ENCODE measurements around the gene ARHGEF7.
A peak's percentile ranks its signal among the peaks of the same experiment; 100 is the strongest.

Gene ARHGEF7

GRCh38 chr13:111232191-111232590 is 117.1 kb downstream of the ARHGEF7 start:
- H2AFZ ChIP-seq (ENCODE audit: insufficient read depth, low read length, poor library complexity): no peak overlapping the region
- H2BK120ac ChIP-seq (ENCODE audit: insufficient read depth, low read length, poor library complexity): no peak overlapping the region
- no peak overlapping the region for H3K23ac ChIP-seq (ENCODE audit: low read length)
- H3K18ac ChIP-seq (ENCODE audit: low read length): no peak overlapping the region
- H3K36me3 ChIP-seq (ENCODE audit: control insufficient read depth in 1 of 2, insufficient read depth in 2 of 2, low read length in 2 of 2): peaks cover 14% of the 10 kb centered on the region in 2 experiments
- H3K79me2 ChIP-seq (ENCODE audit: control insufficient read depth, insufficient read depth, low read length, poor library complexity): no peaks in the 10 kb centered on the region
- no peak for DNase-seq
- H3K14ac ChIP-seq (ENCODE audit: low read length): no peak overlapping the region
- no CpG with 5 or more reads among the region's 7 CpGs for WGBS (ENCODE audit: extremely low coverage, insufficient coverage, insufficient read length)
- no peak overlapping the region for H4K8ac ChIP-seq (ENCODE audit: low read depth, low read length)
- no peaks in the 10 kb centered on the region for H3K79me1 ChIP-seq (ENCODE audit: low read length)
- H3K4ac ChIP-seq (ENCODE audit: low read depth, low read length): no peak overlapping the region
- H3K4me2 ChIP-seq (ENCODE audit: low read length): no peak overlapping the region
- H3K4me3 ChIP-seq (ENCODE audit: low read depth, low read length): no peak overlapping the region
- no peak overlapping the region for H3K27ac ChIP-seq (ENCODE audit: low read depth, low read length)
- H3K27me3 ChIP-seq (ENCODE audit: insufficient read depth, low read length): no peaks in the 10 kb centered on the region
- no peak overlapping the region for H3K9ac ChIP-seq (ENCODE audit: low read length)
- no peak overlapping the region for H2BK12ac ChIP-seq (ENCODE audit: low read length)
- H4K12ac ChIP-seq (ENCODE audit: low read depth, low read length): no peak overlapping the region
- H3K4me1 ChIP-seq (ENCODE audit: control insufficient read depth in 1 of 2, insufficient read depth in 2 of 2, low read length in 2 of 2): no peaks in the 10 kb centered on the region
- H4K91ac ChIP-seq (ENCODE audit: low read depth, low read length): no peak overlapping the region
- H2BK5ac ChIP-seq (ENCODE audit: low read depth, low read length, poor library complexity): no peak overlapping the region
- no peaks in the 10 kb centered on the region for H3K9me3 ChIP-seq (ENCODE audit: insufficient read depth, low read depth, low read length)
- H2AK5ac ChIP-seq (ENCODE audit: low read length): no peak overlapping the region

GRCh38 chr13:111233080-111233479 is 118.0 kb downstream of the ARHGEF7 start:
- H3K27me3 ChIP-seq (ENCODE audit: insufficient read depth, low read length): no peaks in the 10 kb centered on the region
- no peak overlapping the region for H3K14ac ChIP-seq (ENCODE audit: low read length)
- no peaks in the 10 kb centered on the region for H3K9me3 ChIP-seq (ENCODE audit: insufficient read depth, low read depth, low read length)
- no peak overlapping the region for H3K27ac ChIP-seq (ENCODE audit: low read depth, low read length)
- DNase-seq: no peak
- H3K36me3 ChIP-seq (ENCODE audit: control insufficient read depth in 1 of 2, insufficient read depth in 2 of 2, low read length in 2 of 2): peaks cover 12 to 14% of the 10 kb centered on the region in 2 experiments
- no peak overlapping the region for H4K12ac ChIP-seq (ENCODE audit: low read depth, low read length)
- H4K91ac ChIP-seq (ENCODE audit: low read depth, low read length): no peak overlapping the region
- no peak overlapping the region for H3K4me2 ChIP-seq (ENCODE audit: low read length)
- H3K4me3 ChIP-seq (ENCODE audit: low read depth, low read length): no peak overlapping the region
- H2BK120ac ChIP-seq (ENCODE audit: insufficient read depth, low read length, poor library complexity): no peak overlapping the region
- H3K79me2 ChIP-seq (ENCODE audit: control insufficient read depth, insufficient read depth, low read length, poor library complexity): no peaks in the 10 kb centered on the region
- no peak overlapping the region for H3K9ac ChIP-seq (ENCODE audit: low read length)
- no CpG with 5 or more reads among the region's 1 CpG for WGBS (ENCODE audit: extremely low coverage, insufficient coverage, insufficient read length)
- H3K23ac ChIP-seq (ENCODE audit: low read length): no peak overlapping the region
- H4K8ac ChIP-seq (ENCODE audit: low read depth, low read length): no peak overlapping the region
- H3K18ac ChIP-seq (ENCODE audit: low read length): no peak overlapping the region
- no peak overlapping the region for H2BK5ac ChIP-seq (ENCODE audit: low read depth, low read length, poor library complexity)
- H3K79me1 ChIP-seq (ENCODE audit: low read length): no peaks in the 10 kb centered on the region
- no peaks in the 10 kb centered on the region for H3K4me1 ChIP-seq (ENCODE audit: control insufficient read depth in 1 of 2, insufficient read depth in 2 of 2, low read length in 2 of 2)
- no peak overlapping the region for H3K4ac ChIP-seq (ENCODE audit: low read depth, low read length)
- no peak overlapping the region for H2AFZ ChIP-seq (ENCODE audit: insufficient read depth, low read length, poor library complexity)
- no peak overlapping the region for H2AK5ac ChIP-seq (ENCODE audit: low read length)
- H2BK12ac ChIP-seq (ENCODE audit: low read length): no peak overlapping the region

DNA sequence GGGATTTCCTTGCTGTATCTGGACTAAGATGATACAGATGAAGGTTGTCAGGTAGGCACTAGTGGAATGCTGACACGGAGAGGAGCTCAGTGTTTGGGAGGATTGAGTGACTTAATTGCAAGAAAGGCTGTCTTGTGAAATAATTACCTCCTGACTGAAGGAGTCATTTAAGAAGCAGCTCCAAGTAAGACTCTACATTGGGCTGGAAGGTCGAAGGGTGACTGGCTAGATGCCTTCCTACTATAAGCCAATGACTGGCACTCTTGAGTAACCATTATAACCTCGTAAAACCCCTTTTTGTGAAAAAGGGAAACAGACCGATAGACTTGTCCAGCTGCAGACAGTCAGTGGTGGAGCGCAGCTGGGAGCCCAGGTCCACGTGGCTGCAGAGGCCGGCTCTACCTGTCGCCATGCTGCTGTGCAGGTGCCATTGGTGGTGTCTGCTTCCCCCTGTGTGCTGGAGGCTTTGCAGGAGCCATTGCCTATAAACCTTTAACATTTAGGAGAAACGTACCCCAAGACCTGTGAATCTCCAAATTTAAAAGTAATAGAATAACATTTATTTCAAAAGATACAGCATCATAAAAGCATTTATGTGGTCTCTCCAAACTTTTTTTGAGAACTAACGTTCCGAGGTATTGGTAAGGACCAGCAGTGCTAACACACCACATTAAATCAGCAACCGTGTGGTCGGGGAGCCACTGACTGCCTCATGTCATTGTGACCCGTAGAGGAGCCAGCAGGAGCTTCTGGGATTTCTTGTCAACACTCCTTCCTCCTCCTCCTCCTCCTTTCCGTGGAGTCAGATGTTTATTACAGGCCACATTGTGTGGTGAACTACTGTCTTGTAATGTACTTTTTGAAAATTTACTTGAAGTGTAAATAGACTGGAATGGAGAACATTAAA is 124.9 kb downstream of the ARHGEF7 start:
- H3K4me2 ChIP-seq (ENCODE audit: low read length): no peak overlapping the region
- no peaks in the 10 kb centered on the region for H3K27me3 ChIP-seq (ENCODE audit: insufficient read depth, low read length)
- no peaks in the 10 kb centered on the region for H3K79me1 ChIP-seq (ENCODE audit: low read length)
- no peak overlapping the region for H3K23ac ChIP-seq (ENCODE audit: low read length)
- no peaks in the 10 kb centered on the region for H3K79me2 ChIP-seq (ENCODE audit: control insufficient read depth, insufficient read depth, low read length, poor library complexity)
- H3K4ac ChIP-seq (ENCODE audit: low read depth, low read length): no peak overlapping the region
- H3K4me3 ChIP-seq (ENCODE audit: low read depth, low read length): no peak overlapping the region
- H3K36me3 ChIP-seq (ENCODE audit: control insufficient read depth in 1 of 2, insufficient read depth in 2 of 2, low read length in 2 of 2): peaks cover 9 to 12% of the 10 kb centered on the region in 2 experiments
- no peak overlapping the region for H4K12ac ChIP-seq (ENCODE audit: low read depth, low read length)
- no peak overlapping the region for H3K27ac ChIP-seq (ENCODE audit: low read depth, low read length)
- H2BK12ac ChIP-seq (ENCODE audit: low read length): no peak overlapping the region
- no peak overlapping the region for H3K9ac ChIP-seq (ENCODE audit: low read length)
- no peak overlapping the region for H4K91ac ChIP-seq (ENCODE audit: low read depth, low read length)
- peak in 1 of 2 donors; percentile 14 for DNase-seq
- no peak overlapping the region for H3K18ac ChIP-seq (ENCODE audit: low read length)
- H2AFZ ChIP-seq (ENCODE audit: insufficient read depth, low read length, poor library complexity): no peak overlapping the region
- no CpG with 5 or more reads among the region's 15 CpGs for WGBS (ENCODE audit: extremely low coverage, insufficient coverage, insufficient read length)
- peaks cover 0 to 2% of the 10 kb centered on the region in 2 experiments for H3K4me1 ChIP-seq (ENCODE audit: control insufficient read depth in 1 of 2, insufficient read depth in 2 of 2, low read length in 2 of 2)
- H3K9me3 ChIP-seq (ENCODE audit: insufficient read depth, low read depth, low read length): peaks cover 1% of the 10 kb centered on the region
- no peak overlapping the region for H2AK5ac ChIP-seq (ENCODE audit: low read length)
- no peak overlapping the region for H3K14ac ChIP-seq (ENCODE audit: low read length)
- H4K8ac ChIP-seq (ENCODE audit: low read depth, low read length): no peak overlapping the region
- H2BK120ac ChIP-seq (ENCODE audit: insufficient read depth, low read length, poor library complexity): no peak overlapping the region
- no peak overlapping the region for H2BK5ac ChIP-seq (ENCODE audit: low read depth, low read length, poor library complexity)

DNA sequence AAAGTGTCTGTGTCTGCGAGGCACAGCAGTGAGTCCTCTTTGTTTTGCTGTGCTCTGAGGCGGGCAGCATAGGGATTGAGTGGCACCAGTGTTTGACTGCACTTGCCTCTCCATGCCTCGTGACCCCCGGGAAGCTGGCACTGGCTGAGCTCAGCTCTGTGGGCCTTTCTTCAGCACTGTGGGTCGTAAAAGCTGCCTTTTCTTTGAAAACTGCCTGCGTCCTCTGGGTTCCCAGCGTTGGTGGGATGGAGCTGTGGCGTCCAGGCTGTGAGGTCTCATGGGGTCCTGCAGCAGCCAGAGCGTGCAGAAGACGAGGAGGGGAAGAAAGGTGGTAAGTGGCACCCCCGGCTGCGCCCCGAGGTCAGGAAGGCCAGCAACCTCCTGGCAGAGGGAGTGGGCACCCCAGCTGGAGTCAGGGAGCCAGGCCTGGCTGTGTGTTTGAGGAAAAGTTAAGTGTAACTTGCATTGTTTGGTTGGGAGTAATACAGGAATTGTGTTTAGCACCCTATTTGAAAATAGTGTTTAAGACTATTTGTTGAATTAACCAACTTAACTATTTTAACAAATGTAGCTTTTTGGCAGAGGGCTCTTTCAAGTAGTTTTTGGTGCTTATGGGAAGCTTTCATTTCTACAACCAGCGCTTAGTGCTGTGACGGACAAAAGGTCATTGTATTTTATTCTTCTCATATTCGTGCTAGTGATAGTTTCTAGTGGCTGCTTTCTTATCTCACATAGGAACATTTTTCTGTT is 126.1 kb downstream of the ARHGEF7 start:
- Histone ChIP-seq H3K4me2 (ENCODE audit: low read length) (no peak overlapping the region), H3K79me1 (ENCODE audit: low read length) (no peaks in the 10 kb centered on the region), H3K23ac (ENCODE audit: low read length) (no peak overlapping the region), H3K27ac (ENCODE audit: low read depth, low read length) (no peak overlapping the region), H3K27me3 (ENCODE audit: insufficient read depth, low read length) (no peaks in the 10 kb centered on the region), H3K4me1 (ENCODE audit: control insufficient read depth in 1 of 2, insufficient read depth in 2 of 2, low read length in 2 of 2) (peaks cover 0 to 2% of the 10 kb centered on the region in 2 experiments), H3K4ac (ENCODE audit: low read depth, low read length) (no peak overlapping the region), H2BK120ac (ENCODE audit: insufficient read depth, low read length, poor library complexity) (no peak overlapping the region), H3K18ac (ENCODE audit: low read length) (no peak overlapping the region), H4K91ac (ENCODE audit: low read depth, low read length) (no peak overlapping the region), H2BK5ac (ENCODE audit: low read depth, low read length, poor library complexity) (no peak overlapping the region), H2AK5ac (ENCODE audit: low read length) (no peak overlapping the region), H3K4me3 (ENCODE audit: low read depth, low read length) (no peak overlapping the region), H4K12ac (ENCODE audit: low read depth, low read length) (no peak overlapping the region), H3K9ac (ENCODE audit: low read length) (no peak overlapping the region), H2BK12ac (ENCODE audit: low read length) (no peak overlapping the region), H3K9me3 (ENCODE audit: insufficient read depth, low read depth, low read length) (peaks cover 1% of the 10 kb centered on the region), H4K8ac (ENCODE audit: low read depth, low read length) (no peak overlapping the region), H3K36me3 (ENCODE audit: control insufficient read depth in 1 of 2, insufficient read depth in 2 of 2, low read length in 2 of 2) (peaks cover 11 to 15% of the 10 kb centered on the region in 2 experiments), H3K14ac (ENCODE audit: low read length) (no peak overlapping the region), H3K79me2 (ENCODE audit: control insufficient read depth, insufficient read depth, low read length, poor library complexity) (no peaks in the 10 kb centered on the region), H2AFZ (ENCODE audit: insufficient read depth, low read length, poor library complexity) (no peak overlapping the region)
- DNase-seq: no peak
- WGBS (ENCODE audit: extremely low coverage, insufficient coverage, insufficient read length): no CpG with 5 or more reads among the region's 16 CpGs

Data from trophoblast cell (in vitro differentiated cells and primary cell).